ENCODE results near the gene SINHCAF.
A peak's percentile ranks its signal among the peaks of the same experiment; 100 is the strongest.
"Not testable (repeated sequence)": the region's sequence is repeated elsewhere in the genome, so short reads cannot be mapped to it uniquely, and the experiment has no call there.

SINHCAF gene

GRCh38 chr12:31259136-31259886 lies 66.6 kb downstream of the SINHCAF start:
- H3K4me3 ChIP-seq (ENCODE audit: low read depth, low read length) = no peak overlapping the region
- DNase-seq (ENCODE audit: low read depth) = no peak
- no peak for TF ChIP-seq CTCF (IDR thresholded peaks at IDR 0.05; ENCODE audit: low read depth, low read length, missing control alignments)

- DNase-seq (ENCODE audit: low read depth) = no peak
- H3K4me3 ChIP-seq (ENCODE audit: low read depth, low read length) = no peak overlapping the region
- no peak for TF ChIP-seq CTCF (IDR thresholded peaks at IDR 0.05; ENCODE audit: low read depth, low read length, missing control alignments)
Observed at GRCh38 chr12:31257784-31258183, 68.2 kb downstream of the SINHCAF start.

- H3K4me3 ChIP-seq (ENCODE audit: low read depth, low read length) = peak overlapping the region; percentile 47
- not testable (repeated sequence) for DNase-seq (ENCODE audit: low read depth)
- peak; percentile 15 for TF ChIP-seq CTCF (IDR thresholded peaks at IDR 0.05; ENCODE audit: low read depth, low read length, missing control alignments)
Observed at GRCh38 chr12:31251707-31252611, 74.0 kb downstream of the SINHCAF start.

GRCh38 chr12:31250179-31250578 lies 75.8 kb downstream of the SINHCAF start:
- no peak for DNase-seq (ENCODE audit: low read depth)
- H3K4me3 ChIP-seq (ENCODE audit: low read depth, low read length) = no peak overlapping the region
- TF ChIP-seq CTCF (IDR thresholded peaks at IDR 0.05; ENCODE audit: low read depth, low read length, missing control alignments) = no peak

GRCh38 chr12:31249356-31249755 lies 76.6 kb downstream of the SINHCAF start:
- DNase-seq (ENCODE audit: low read depth) = no peak
- TF ChIP-seq CTCF (IDR thresholded peaks at IDR 0.05; ENCODE audit: low read depth, low read length, missing control alignments) = no peak
- H3K4me3 ChIP-seq (ENCODE audit: low read depth, low read length) = no peak overlapping the region

- no peak for DNase-seq (ENCODE audit: low read depth)
- no peak for TF ChIP-seq CTCF (IDR thresholded peaks at IDR 0.05; ENCODE audit: low read depth, low read length, missing control alignments)
- H3K4me3 ChIP-seq (ENCODE audit: low read depth, low read length) = no peak overlapping the region
Observed at GRCh38 chr12:31248815-31249214, 77.1 kb downstream of the SINHCAF start.
